Stimulated activated CD8-positive, alpha-beta memory T cell treated with anti-CD3 and anti-CD28 coated beads, Interleukin-12 subunit alpha, Interleukin-12 subunit beta, amount 100 ng/mL, for 24 hours (primary cell): ENCODE data around the gene TDRD12.

Source experiments
- DNase-seq: peaks from one replicate; pipeline ENCODE4 v3.0.0-alpha.2; 2020; ENCODE audit errors: extremely low read depth

Gene TDRD12

DNA sequence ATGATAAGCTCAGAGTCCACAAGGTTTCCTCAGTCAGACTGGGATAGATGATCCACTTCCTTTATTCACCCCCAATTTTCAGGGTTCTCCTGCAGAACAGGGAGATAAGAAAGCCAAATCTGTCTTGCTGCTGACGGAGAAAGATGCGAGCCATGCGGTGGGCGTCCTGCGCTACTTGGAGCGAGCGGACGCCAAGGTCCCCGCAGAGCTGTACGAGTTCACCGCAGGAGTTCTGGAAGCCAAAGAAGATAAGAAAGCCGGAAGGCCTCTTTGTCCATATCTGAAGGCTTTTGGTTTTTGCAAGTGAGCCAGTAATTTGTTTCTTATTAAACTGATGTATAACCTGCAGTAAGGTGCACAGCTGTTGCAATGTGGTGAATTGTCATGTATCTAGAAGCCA is 83.3 kb downstream of the TDRD12 start:
- no peak for DNase-seq

DNA sequence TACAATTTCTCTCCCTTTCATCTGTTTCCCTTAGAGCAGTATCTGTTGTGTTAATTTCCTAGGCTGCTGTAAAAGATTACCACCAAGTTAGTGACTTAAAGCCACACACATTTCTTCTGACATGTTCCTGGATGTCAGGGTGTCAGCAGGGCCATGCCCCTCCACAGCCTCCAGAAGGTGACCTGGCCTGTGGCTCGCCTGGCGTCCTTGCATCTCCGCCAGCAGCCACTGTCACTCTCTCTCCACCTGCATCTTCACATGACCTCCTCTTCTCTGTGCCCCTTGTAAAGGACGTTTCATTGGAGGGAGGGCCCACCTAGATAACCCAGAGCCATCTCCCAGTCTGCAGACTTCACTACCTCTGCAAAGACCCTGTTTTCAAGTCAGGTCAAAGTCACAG is 88.7 kb downstream of the TDRD12 start:
- DNase-seq, result no peak

DNA sequence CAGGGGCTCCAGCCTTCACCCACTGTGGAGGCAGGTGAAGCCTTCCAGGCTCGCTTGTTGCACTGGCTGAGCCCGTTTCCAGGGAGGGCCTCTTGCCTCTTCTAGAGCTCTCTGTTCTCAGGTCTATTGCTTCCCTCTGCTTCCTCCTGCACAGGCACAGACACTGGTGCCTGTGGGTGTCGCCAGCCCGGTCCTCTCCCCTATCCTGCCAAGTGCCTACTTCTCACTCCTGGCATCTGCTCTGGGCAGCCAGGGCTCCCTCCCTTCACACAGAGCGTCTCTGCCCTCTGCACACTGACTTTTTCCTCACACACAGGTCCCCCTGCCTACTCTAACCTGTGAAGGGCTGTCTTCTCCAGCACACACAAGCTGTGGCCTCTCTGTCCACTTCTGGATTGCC is 89.7 kb downstream of the TDRD12 start:
- DNase-seq, result no peak

DNA sequence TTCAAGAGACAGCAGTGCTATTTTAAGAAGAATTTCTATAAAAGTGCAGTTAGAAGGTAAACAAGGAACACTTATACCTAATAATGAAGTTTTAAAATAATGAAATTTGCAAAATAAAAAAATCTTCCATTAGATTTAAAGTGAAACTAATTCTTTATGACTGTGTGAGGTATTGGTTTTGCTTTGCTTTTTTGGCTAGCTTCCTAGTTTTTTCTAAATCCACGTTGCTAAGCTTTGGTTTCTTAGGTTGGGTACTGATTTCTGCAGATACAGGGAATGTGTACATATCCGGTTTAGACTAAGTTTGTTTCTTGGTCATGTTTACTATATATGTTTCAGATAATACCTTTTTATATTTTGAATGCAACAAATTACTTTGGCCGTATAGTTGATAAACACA is 90.2 kb downstream of the TDRD12 start:
- no peak for DNase-seq

DNA sequence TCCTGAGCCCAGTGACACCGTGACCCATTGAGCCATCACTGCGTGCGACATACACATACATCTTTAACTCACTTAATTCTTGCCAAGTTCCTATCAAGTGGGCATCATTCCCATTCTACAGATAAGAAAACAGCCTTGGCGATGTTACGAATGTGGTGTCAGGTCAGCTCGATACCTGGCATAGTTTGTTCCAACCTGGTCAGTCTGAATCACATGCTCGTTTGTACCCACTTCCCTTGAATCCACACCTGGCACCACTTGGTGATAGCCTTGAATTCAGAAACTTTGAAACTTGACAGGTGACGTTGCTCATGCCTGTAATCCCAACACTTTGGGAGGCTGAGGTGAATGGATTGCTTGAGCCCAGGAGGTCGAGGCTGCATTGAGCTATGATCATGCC is 90.9 kb downstream of the TDRD12 start:
- DNase-seq, result no peak

DNA sequence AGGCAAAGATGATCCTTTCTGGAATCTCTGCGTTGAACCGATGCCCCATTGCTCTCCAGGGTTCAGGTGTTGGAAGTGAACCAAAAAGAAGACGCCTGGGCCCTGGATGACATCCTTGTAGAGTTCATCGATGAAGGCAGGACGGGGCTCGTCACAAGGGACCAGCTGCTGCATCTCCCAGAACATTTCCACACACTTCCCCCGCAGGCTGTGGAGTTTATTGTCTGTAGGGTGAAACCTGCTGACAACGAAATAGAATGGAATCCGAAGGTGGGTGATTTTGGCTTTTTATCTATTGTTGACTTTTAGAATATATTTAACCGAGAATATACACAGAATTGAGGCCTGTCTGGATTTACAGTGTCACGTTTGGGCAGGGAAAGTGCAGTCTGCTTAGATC is 91.6 kb downstream of the TDRD12 start:
- DNase-seq, result no peak

DNA sequence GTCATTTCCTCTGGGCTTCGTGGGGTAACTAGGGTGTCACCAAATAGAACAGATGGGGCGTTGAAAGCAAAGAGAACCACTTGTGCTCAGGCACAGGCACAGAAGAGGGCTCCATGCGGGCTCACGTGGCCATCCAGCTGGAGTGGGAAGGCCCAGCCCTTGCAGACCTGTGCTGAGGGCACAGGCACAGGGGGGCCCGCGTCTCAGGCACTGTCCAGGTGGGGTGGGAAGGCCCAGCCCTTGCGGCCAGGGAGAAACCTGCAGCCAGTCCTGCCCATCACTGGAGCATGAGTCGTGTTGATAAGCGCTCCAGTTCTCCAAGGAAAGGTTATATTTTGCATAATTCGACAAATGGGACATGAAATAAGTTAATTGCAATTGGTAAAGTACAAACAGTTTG is 92.5 kb downstream of the TDRD12 start:
- no peak for DNase-seq

DNA sequence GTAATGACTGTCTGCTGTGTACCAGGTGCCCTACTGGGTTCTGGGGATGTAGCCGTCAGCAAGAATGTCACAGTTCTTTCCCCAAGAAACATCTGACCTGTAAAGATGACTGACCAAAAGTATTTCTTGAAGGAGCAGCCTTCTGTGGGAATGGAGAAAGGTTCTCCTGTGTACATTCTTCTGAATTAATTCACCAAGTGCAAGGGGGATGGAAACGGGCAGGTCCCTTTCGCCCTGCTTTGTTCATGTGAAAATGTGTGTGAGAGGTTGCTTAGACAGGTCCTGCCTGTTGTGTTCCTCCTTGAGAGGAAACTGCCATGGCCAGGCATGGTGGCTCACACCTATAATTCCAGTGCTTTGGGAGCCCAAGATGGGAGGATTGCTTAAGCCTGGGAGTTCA is 93.0 kb downstream of the TDRD12 start:
- no peak for DNase-seq

DNA sequence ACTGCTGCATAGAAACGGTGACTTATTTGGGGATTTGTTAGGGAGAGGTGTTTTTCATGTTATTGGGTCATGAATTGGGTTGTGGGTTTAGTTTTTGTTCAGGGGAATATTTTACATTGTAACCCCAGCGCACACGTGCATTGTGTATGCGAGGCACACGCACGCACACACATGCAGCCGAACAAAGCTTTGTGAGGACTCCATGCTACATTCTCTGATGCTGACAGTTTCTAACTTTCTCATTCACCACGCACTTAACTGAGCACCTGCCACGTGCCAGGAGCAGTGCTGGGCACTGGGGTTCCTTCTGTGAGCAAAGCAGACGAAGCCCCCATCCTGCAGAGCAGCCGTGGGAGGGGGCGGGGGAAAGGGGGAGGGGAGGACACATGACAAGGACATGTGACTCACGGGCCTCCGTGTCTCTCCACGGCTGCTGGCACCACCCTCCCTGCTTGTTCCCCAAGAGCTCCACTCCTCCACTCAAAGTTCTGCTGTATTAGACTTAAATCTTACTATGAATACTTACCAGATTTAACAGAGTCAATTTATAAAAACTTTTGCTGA is 94.4 kb downstream of the TDRD12 start:
- DNase-seq, result no peak

DNA sequence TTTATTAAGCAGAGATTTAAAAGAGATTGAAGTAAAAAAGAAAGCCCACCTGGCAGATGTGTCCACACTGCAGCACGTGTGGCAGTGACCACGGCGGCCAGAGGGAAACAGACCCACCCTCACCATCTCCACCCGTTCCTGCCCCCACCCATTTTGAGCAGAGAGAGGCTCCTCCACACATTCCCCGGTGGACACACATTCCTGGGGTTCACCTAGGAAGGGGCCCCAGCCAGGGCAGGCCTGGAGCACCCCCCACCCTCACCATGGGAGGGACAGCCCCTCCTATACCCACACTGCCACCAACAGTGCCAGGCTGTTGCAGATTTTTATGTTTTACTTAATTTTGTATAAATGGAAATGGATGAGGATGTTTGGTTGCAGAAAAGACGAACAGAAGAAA is 95.1 kb downstream of the TDRD12 start:
- no peak for DNase-seq

DNA sequence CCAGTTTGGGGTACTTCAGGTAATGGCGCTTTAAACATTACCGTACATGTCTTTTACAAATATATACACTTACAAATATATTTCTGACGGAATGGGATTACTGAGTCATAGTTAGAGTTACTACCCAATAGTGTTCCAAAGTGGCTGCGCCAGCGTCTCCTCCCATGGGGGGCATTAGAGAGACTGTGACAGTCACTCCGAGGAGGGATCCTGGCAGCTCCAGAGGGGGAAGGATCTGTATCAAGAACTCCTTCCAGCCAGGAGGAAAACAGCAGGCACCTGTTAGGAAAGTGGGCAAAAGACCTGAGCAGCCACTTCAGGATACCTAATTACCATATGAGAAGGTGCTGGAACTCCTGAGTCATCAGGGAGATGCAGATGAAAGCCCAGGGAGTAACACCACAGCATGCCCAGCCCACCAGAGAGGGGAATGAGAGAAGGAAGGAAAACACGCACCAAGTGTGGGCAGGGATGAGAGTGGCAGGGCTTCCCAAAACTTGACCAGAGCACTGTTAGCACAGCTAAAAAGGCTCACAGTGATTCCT is 97.1 kb downstream of the TDRD12 start:
- DNase-seq, result no peak

DNA sequence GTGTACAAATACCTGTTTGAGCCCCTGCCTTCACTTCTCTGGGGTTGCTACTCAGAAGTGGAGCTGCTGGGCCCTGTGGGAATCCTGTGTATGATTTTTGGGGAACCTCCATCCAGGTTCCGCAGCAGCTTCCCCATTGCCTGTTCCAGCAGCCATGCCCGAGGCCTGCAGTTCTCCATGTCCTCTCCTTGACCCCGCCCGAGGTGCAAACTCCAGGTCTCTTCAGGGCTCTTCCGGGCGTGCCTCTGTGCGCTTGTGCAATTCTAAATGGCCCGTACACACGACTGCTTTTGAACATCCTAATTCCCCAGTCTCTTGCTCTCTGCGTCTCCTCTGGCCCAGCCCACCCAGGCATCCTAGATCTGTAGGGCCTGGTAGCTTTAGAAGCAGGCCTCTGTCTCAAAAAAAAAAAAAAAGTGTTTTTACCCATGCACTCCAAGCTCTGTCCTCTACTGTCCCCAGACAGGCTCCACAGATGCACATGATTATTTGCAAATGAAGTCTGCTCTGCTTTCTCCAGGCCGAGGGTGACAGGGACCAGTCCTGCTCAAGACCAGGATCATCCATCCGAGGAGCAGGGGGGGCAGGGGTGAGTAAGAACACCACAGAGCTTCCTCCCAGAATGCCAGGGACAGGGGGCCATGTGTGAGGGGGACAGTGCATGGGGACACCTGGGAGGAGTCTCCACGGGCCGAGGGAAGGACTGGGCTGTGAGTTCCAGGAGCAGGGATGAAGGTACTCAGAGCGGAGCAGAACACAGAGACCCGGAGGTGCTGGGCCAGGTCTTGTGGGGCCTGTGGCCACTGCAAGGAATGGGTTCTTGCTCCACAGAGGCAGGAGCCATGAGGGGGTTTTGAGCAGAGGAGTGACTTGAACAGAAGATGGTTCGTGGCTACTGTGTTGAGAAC is 98.3 kb downstream of the TDRD12 start:
- DNase-seq, result no peak

DNA sequence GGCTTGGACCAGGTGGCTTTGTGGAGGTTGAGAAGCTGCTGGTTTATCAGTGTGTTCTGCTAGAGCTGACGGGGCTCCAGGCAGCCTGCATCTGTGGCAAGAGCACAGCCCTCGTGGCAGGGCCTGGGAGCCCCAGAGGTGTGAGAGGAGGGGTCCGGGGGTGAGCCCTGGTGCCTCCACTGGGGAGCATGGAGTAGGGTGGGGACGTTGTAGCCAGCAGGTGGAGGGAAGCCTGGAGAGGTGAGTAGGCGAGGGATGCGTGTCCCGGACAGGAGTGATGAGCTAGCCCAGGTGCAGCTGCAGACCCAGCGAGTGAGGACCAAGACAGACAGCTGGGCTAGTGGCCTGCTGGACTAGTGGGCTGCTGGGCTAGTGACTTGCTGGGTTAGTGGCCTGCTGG is 99.0 kb downstream of the TDRD12 start:
- no peak for DNase-seq

DNA sequence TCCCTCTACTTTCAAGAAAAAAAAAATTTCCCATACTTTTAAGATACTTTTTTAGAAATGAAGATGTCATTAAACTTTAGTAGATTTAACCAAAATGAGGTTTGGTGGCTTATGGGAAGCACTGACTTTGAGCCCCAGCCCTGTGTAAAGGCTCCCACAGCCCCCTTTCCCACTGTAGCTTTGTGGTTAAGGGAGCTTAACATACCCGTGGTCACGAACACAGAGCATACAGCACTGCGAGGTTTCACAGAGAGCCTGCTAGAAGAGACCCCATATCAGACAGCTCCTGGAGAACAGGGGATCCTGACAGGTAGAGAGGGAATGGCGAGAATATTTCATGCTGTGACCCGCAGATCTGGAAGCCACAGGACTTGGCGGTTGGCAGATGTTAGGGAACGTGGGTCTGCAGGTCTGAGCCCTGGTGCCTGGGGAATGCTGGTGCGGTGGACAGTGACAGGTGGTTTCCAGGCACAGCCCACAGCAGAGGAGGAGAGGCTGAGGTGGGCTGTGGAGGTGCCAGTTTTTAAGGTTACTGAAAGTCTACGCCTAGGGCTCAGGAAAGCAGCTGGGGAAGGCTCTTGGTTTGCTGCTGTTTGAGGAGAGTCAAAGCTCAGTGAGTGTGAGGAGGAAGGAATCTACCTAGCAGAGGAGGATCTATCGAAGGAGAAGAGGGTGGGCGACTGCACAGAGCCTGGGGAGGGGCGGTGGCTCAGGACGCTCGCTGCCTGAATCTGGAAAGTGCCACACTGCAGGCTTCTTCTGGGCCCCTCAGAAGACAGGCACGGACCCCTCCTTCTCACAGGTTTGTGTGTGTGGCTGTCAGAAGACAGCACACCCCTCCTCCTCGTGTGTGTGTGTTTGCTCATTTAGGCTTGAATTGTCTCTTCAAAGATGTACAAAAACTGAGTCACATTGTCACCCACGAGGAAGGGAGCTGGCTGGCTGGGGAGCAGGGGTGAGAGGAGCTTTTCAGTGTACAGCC is 100.1 kb downstream of the TDRD12 start:
- no peak for DNase-seq

DNA sequence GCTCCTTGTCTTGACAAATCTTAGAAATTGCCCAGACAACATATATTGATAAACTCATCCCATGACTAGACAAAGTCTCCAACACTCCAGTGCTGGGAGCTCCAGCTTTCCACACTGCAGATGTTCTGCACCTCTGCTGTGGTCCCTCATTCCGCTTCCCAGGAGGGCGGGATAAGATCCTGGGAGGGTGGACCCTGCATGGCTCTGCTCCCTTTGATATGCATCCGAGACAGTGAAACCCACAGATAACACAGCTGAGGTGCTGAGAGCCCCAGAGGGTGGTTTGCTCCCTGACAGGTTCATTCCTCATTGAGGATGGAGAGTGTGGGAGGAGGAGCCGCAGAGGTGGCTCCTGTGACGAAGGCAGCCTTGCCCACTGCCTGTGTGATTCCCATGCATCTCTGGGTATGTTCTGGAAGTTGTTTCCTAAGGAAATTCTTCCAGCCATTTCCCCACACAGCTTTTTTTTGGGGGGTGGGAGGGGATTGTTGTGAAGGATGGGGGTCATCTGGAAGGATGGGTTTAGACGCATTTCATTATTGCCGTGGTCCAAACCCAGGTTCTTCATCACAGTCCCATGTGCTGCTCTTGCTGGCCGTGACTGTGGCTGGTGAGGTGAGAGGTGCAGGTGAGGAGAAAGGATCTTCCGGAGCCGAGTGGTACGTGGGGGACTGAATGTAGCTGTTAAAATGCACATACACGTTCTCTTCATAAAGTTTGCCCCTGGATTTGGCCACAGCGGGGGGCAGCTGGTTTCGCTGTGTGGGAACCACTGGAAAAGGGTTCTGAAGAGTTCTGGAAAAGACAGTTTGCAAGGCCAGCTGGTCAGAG is 103.6 kb downstream of the TDRD12 start:
- no peak for DNase-seq

DNA sequence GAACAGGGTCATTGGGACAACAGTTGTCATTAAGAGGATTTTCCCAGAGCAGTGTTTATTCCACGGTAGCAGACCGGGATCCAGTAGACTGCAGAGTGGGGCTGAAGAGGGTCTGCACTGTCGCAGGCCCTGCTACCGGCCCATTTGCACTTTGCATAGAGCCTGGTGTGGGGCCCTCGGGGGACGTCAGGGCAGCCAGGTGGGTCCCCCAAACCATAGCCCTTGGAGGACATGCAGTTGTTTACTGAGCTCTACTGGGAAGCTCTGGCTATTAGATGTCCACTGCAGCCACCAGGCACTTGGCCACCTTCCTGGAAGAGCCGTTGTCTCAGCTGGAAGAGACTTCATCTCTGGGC is 104.2 kb downstream of the TDRD12 start:
- no peak for DNase-seq

DNA sequence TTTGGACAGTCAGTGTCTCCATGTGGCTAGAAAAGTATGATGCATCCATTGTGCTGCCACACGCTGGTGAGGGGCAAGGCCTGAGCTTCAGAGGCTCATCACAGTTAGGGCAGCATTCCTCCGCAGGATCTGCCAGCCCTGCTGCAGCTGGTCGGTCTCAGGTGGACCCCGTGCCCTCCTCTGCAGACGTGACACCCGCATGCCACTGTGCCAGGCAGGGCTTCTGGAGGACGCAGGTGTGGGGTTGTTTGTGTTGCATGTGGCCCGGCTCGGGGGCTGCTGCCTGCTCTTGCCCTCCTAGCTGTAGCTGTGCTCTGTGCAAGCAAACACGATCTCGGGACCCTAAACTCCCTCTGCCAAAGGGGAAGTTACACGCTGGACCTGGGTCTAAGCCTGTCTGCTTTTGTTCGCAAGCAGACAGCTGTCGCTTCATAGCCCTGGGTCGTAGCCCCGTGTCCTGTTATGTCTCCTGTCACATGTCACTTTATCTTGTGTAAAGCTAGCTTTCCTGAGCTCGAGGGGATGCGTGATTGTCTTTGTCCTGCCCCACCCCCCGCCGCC is 104.7 kb downstream of the TDRD12 start:
- no peak for DNase-seq

DNA sequence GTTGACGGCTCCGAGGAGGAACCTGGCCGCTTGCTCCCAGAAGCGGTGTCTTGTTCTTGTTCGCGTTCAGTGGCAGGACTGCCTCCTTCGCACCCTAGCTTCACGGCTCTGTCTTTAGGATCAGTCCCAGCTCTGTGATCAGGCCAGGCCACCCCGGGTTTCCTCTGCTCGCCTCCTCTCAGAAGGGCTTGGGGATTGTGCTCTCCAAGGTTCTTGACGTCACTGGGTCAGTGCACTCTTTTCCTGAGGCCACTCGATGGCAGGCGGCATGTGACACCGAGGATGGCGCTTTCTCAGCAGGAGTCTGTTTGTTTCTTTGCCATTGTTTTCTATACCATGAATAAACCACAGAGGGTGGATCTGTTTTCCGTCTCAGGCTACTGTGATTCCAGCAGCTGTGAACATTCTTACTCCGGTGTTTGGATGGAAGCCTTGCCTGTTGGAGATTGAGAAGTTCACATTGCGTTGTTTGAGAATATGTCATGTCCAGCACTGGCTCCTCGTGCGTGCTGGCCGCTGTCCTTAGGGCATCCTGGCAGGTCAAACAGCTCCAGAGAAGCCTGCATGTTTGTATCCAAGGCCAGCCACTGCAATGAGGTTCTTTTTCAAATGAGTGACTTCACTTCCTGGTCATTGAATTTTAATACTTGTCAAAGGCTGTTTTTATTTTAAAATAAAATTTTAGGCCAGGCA is 105.5 kb downstream of the TDRD12 start:
- DNase-seq, result no peak

DNA sequence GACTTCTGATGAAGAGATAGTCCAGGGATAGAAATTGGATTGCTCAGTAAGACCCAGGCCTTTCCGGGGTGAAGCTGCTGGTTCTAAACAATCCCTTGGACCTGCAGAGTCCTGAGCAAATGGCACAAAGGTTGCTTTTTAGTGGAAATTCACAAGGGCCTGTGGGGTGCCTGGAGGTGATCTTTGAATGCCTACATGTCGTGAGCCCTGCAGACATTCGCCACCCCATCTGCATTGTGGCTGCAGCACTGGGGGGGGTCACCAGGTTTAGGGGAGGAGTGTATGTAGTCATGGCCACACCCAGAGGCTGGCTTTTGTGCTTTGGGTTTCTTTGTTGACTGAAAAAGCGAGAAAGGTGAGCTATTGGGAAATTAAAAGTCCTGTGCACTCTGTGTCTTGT is 108.6 kb downstream of the TDRD12 start:
- no peak for DNase-seq

DNA sequence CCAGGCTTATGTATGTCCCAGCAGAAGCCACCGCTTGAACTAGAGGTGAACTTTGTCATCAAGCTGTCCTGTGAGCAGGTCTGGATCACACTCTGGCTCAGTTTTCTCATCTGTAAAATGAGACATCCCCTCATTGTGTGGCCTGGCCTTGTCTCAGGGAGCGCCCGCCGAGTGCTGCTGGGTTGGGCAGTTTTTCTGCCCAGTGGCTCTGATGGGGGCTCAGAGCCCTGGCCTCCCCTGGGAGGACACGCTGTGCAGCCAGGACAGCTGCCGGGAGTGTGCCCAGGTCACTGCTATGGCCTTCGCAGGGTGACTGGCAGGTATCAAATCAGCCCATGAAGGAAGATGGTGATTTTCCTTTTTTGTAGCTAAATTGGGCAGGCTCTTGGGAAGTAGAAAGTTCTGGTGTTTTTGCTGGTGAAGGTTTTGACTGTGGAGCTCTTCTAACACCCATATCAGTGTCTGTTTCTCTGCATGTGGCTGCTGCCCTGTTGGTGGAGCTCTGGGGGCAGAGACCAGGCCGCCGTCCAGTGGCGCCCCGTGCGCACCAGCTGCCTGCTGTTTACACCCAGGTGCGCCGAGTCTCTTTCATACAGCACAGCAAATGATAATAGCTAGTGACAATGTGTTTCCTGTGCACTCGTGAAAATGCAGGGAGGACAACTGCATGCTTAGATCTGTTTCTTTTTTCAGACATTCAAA is 109.2 kb downstream of the TDRD12 start:
- DNase-seq, result no peak
